GM19328 (cell line): ENCODE measurements around the gene NT5C2.
A peak's percentile ranks its signal among the peaks of the same experiment; 100 is the strongest.
"Not testable (repeated sequence)": the region's sequence is repeated elsewhere in the genome, so short reads cannot be mapped to it uniquely, and the experiment has no call there.

ENCODE experiments used
- ATAC-seq: cut with Tn5 transposase; IDR thresholded peaks from one replicate; pipeline ENCODE4 v1.9.1; 2021; ENCODE audit warnings: mild to moderate bottlenecking, moderate library complexity; ENCODE audit not compliant: unreplicated experiment

Gene NT5C2

GRCh38 chr10:103067099-103067477, 126.0 kb downstream of the NT5C2 start:
- not testable (repeated sequence) for ATAC-seq

DNA sequence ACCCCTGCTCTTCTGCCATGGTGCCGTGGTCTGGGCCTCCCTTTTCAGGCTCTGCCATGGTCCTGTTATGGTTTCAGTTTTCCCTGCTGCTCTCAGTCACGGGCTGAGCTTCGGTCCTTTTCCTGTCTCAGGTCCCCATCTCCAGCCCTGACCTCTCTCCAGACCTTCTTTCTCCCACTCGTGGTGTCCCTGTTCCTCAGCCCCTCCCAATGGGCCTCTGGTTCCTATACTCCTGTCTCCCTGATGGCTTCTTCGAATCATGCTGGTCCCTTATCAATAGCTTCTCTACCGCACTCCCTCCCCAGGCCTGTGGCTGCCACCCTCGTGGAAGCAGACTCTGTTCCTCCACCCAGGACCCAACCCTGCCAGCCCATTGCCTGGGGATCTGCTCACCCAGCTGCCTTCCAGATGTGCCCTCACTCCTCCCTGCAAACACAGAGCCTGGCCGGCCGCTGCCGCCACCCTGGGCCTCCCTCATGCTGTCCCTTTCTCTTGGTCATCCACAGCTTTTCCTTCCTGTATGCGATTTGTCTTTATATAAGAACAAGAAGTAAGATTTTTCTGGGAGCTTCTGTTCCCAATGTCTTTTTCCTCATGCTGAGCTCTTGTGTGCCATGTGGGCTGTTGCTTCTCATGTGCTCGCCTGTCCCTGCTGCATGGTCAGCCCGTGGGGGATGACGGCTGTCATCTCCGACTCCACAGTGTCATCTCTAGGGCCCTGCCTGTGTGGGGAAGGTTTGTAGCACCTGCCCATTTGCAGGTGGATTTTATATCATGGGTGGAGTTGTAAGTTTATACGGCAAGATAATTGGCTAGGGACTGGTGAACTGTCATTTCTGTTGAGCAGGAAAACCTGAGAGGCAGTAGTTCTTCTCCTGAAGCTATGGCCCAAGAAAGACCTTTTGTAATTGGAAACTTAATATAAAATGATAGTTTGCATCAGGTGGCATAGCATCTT, 126.7 kb downstream of the NT5C2 start:
- no peak for ATAC-seq

DNA sequence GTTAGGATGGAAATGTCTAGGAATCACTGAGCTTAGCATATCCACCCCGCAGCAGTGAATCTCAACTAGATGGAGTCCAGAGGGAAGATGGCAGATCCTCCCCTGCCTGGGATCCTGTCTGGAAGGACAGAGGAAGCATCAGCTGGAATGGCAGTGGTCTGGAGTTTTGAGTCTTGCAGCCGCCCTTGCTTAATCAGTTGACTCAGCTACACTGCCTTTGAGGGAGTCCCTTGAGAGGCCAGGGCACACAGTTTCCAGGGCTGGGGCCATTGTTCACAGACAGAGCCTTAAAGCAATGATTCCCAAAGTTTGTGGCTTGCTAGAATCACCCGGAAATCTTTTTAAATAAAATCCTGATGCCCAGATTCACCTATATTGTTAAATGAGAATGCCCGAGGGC, 128.1 kb downstream of the NT5C2 start:
- no peak for ATAC-seq

- ATAC-seq: no peak
These were observed 130.1 kb downstream of the NT5C2 start for GRCh38 chr10:103062854-103063590.

DNA sequence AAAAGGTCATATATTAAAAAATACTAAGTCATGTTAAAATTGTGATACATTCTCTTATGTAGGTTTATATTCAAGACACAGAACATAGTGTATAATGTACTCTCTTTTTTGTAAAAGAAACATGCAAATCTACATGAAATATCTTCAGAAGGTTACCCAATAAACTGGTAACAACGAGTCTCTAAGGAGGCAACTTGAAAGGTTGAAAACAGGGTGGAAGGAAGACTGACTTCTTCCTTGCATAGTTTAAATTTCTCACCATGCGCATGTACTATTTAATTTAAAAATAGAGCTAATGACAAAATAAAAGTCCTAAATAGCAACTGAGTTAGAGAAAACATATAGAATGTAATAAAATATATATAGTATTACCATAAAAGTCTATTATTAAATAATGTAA, 132.5 kb downstream of the NT5C2 start:
- no peak for ATAC-seq

DNA sequence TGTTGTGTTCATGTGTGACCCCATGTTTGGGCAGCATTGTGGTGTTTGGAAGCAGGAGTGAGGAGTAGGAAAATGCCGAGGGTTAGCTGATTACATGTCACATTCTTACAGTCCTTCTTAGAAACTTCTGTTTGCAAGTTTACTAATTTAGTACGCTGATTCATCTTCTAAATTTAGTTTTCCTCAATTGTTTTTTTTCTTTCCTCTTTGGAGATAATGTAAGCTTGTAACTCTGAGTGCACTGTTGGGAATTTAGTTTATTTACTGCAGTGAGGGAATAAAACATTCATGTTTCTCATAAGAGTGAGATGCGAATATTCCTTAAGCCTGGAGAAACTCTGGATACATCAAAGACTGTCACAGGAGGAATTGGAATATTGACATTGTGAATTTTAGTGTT, 135.0 kb downstream of the NT5C2 start:
- ATAC-seq: no peak

GRCh38 chr10:103055105-103055504, 138.0 kb downstream of the NT5C2 start:
- ATAC-seq: no peak

GRCh38 chr10:103054621-103055020, 138.5 kb downstream of the NT5C2 start:
- no peak for ATAC-seq

- ATAC-seq: peak; percentile 84
These were observed 139.2 kb downstream of the NT5C2 start for GRCh38 chr10:103053659-103054581.

DNA sequence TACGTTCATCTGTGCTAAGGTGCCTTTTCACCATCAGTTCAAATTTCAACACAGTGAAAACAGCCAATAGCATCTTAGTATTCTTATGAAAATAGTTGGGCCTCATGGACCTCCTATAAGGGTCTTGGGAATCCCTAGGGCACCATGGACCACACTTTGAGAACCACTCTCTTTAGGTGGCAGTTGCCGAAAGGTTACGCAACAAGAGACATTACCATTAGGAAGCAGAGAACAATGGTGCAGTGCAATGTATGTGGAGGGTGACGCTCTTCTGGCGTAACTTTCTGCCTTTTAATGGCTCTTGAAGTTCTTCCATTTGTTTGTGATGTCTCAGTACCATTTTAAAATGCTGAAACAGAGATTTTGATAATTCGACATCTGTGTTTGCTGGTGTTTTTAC, 143.8 kb downstream of the NT5C2 start:
- ATAC-seq: no peak

DNA sequence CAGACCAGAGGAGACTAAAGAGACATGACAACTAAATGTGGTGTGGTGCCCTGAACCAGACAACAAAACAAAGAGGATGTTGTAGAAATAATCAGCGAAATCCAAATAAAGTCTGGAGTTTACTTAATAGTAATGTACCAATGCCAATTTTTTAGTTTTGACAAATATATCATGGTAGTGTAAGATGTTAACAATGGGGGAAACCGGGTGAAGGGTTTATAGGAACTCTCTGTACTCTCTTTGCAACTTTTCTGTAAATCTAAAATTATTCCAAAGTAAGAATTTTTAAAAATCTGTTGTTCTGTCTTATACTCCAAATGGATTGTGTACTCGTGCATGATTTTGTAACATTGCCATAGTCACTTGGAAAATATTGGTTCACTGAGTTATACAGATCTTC, 145.7 kb downstream of the NT5C2 start:
- no peak for ATAC-seq

DNA sequence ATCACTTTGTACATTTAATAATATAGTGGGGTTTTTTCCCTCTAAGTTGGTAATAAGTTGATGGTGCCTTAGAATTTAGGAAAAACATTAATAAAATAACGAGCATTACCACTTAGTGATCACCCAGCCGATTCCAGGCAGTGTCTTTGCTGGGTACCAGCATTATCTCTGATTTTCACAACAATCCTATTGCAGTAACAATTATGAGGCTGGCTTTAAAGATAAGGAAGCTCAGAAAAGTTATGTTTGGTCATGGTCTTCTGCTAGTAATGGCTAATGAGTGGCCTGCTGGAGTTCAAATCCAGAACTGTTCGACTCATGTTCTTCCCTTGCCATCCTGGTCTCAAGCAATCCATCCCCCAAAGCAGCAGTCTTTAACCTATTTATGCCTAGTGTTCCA, 147.1 kb downstream of the NT5C2 start:
- ATAC-seq: no peak

DNA sequence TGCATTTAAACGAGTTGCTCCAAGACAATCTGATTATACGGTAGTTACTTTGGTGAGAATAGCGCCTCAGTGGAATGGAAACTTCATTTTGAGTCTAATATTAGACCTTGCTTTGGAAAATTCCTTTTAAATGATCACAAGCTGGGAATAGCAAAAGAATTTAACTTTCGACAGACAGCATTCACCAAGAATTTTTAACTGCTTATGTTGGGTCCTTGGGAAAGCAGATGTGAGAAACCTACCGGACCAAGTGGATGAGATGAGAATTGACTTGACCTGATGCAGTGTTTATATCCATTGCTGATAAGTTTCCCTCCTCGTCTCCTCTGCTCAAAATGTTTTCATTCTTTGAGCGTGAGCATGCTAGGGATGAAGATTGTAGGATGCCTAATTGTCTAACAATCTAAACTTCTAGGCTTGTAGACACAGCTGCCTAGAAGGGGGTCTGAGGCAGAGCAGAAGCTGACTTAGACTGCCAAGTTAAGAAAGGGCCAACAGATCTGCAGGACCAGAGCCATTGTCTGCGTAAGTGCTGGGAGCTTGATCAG, 148.1 kb downstream of the NT5C2 start:
- ATAC-seq: no peak

DNA sequence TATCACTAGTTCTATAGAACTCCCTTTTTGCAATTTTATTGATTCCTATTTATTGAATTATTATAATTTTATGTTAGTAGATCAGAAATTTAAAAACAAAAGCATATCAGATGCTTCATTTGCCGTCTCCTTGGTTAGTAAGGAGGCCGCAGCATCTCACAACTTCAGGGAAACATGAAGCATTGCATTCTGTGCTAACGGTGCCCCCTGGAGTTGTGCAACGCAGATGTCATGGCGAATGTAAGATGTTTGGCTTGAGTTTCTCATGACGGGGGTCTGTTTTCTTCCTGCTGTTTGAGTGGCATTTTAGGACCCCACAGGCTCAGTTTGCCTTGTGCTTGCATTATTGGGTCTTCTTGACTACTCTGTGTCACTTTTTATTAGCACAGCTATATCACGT, 150.2 kb downstream of the NT5C2 start:
- no peak for ATAC-seq

DNA sequence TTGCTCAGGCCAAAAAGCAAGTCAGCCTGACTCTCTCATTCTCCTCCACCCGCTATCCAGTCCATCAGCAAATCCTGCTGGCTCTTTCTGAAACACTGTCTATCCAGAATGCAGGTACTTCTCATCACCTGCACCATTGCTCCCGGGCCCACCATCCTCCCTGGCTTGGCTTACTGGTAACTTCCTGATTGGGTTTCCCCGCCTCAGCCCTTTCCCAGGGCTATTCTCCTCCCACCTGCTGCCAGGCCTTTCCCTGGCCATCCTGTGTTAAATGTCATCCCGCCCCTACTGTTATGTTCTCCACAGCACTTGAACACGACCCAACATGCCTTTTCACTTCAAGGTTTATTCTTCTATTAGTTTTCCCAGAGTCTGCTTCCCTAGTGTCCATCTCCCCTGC, 150.9 kb downstream of the NT5C2 start:
- no peak for ATAC-seq

GRCh38 chr10:103041391-103041790, 151.7 kb downstream of the NT5C2 start:
- no peak for ATAC-seq

DNA sequence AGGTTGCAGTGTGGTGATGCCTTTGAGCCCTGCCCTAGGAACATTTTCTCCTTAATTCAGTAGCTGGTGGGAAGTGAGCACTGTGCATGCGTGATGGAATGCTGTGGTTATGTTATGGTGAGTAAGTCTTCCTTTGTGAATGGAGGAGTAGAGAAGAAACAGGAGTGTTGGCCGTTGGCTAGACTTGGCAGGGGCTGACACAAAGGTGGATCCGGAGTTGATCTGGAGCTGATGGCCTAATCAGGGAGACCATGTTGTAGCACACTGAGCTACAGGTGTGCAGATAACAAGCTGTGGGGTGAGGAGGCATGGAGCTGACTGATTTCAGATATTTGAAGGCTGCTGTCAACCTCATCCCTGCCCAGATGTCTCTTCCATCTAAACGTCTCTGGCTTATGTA, 152.7 kb downstream of the NT5C2 start:
- no peak for ATAC-seq

DNA sequence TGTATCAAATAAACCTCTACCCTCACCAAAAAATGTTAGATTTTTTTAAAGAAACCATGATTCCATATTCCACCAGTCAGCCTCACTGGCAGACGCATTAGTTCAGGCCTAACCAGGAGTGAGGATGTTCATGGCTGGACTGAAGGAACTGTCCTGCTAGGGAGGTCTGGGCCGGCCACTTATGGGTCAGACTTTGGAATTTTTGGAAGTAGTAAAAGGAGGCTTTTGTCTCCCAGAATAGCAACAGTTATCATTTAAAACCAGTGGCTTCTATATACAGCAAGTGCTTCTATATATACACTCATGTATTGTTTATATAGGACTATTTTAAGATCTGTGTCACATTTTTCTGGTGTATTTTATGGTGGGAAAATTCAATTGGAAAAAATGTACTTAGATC, 154.5 kb downstream of the NT5C2 start:
- ATAC-seq: no peak
